HUDEP-2 (cell line): Measurements from ENCODE around the gene CD59.

Experiments used
- DNase-seq, 76 experiments: peaks; one replicate each; lab custom pipeline; 2025; ENCODE audit not compliant: unreplicated experiment in 76 of 76; lab: John Stamatoyannopoulos, UW

Gene CD59

GRCh38 chr11:33736148-33736812 is at the start of gene CD59:
CD59 (minus strand) TSS chr11:33736423; CDS start chr11:33722445, 13,978 bp downstream.
- peak; percentile 30 to 98 (median 93) for DNase-seq

GRCh38 chr11:33785609-33786008 is 49.4 kb upstream of the CD59 start:
- DNase-seq = no peak

- no peak for DNase-seq
These were observed 43.8 kb upstream of the CD59 start for GRCh38 chr11:33779849-33780528.

GRCh38 chr11:33778675-33779074 is 42.5 kb upstream of the CD59 start:
- DNase-seq = no peak

GRCh38 chr11:33777906-33778305 is 41.7 kb upstream of the CD59 start:
- no peak for DNase-seq

- no peak for DNase-seq
These were observed 39.7 kb upstream of the CD59 start for GRCh38 chr11:33775832-33776470.

- no peak for DNase-seq
These were observed 39.2 kb upstream of the CD59 start for GRCh38 chr11:33775467-33775807.

GRCh38 chr11:33774736-33775466 is 38.7 kb upstream of the CD59 start:
- DNase-seq = no peak

- DNase-seq = peak in 73 of 76 experiments; percentile 24 to 85 (median 72)
These were observed 37.9 kb upstream of the CD59 start, which contains the start of gene FBXO3 for GRCh38 chr11:33773987-33774735. FBXO3 (minus strand) TSS chr11:33774520; CDS start chr11:33774497, 23 bp downstream.

GRCh38 chr11:33773404-33773986 is 37.3 kb upstream of the CD59 start:
- DNase-seq = peak in 8 of 76 experiments; percentile 2 to 29 (median 14)

GRCh38 chr11:33772870-33773269 is 36.6 kb upstream of the CD59 start:
- DNase-seq = peak in 9 of 76 experiments; percentile 1 to 36 (median 19)

- DNase-seq = peak in 1 of 76 experiments; percentile 2
These were observed 36.1 kb upstream of the CD59 start for GRCh38 chr11:33772300-33772699.

GRCh38 chr11:33770236-33770635 is 34.0 kb upstream of the CD59 start:
- no peak for DNase-seq

- DNase-seq = no peak
These were observed 33.3 kb upstream of the CD59 start for GRCh38 chr11:33769542-33769941.

GRCh38 chr11:33767624-33768023 is 31.4 kb upstream of the CD59 start:
- DNase-seq = no peak

GRCh38 chr11:33766085-33766484 is 29.9 kb upstream of the CD59 start:
- no peak for DNase-seq

- DNase-seq = no peak
These were observed 25.2 kb upstream of the CD59 start for GRCh38 chr11:33761471-33761870.

- DNase-seq = no peak
These were observed 17.2 kb upstream of the CD59 start for GRCh38 chr11:33753304-33753967.

GRCh38 chr11:33751878-33752277 is 15.7 kb upstream of the CD59 start:
- DNase-seq = no peak
